Epithelial cell of esophagus (primary cell): ENCODE results near the gene WDFY3.

ENCODE experiments used
- DNase-seq: peaks from one replicate; pipeline ENCODE4 v3.0.0; 2010; ENCODE audit warnings: low read depth
- H3K4me3 ChIP-seq: 2 replicates; pipeline ENCODE4 v1.5.1; 2011; ENCODE audit warnings: mild to moderate bottlenecking, low read length, control low read depth
- TF ChIP-seq, protein P1 (sequence below): IDR thresholded peaks from 2 replicates; pipeline ENCODE4 v1.5.1; 2011; ENCODE audit warnings: low read depth, mild to moderate bottlenecking, low read length, control low read depth, inconsistent platforms; ENCODE audit not compliant: insufficient read depth; ENCODE audit errors: missing control alignments

WDFY3 gene

DNA sequence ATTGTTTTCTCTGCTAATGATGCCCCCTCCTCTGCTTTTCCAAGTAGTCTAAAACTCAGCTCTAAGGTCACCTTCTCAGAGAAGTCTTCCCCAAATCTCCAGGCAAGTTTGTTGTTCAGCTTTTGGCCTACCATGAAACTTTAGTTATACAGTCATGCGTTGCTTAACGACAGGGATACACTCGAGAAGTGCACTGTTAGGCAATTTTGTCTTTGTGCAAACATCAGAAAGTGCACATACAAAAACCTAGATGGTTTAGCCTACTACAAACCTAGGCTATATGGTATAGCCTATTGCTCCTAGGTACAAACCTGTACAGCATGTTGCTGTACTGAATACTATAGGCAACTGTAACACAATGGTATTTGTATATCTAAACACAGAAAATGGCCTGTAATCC lies 91.9 kb downstream of the WDFY3 start:
- TF ChIP-seq, protein P1, sequence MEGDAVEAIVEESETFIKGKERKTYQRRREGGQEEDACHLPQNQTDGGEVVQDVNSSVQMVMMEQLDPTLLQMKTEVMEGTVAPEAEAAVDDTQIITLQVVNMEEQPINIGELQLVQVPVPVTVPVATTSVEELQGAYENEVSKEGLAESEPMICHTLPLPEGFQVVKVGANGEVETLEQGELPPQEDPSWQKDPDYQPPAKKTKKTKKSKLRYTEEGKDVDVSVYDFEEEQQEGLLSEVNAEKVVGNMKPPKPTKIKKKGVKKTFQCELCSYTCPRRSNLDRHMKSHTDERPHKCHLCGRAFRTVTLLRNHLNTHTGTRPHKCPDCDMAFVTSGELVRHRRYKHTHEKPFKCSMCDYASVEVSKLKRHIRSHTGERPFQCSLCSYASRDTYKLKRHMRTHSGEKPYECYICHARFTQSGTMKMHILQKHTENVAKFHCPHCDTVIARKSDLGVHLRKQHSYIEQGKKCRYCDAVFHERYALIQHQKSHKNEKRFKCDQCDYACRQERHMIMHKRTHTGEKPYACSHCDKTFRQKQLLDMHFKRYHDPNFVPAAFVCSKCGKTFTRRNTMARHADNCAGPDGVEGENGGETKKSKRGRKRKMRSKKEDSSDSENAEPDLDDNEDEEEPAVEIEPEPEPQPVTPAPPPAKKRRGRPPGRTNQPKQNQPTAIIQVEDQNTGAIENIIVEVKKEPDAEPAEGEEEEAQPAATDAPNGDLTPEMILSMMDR = no peak
- no peak for DNase-seq
- no peak overlapping the region for H3K4me3 ChIP-seq

DNA sequence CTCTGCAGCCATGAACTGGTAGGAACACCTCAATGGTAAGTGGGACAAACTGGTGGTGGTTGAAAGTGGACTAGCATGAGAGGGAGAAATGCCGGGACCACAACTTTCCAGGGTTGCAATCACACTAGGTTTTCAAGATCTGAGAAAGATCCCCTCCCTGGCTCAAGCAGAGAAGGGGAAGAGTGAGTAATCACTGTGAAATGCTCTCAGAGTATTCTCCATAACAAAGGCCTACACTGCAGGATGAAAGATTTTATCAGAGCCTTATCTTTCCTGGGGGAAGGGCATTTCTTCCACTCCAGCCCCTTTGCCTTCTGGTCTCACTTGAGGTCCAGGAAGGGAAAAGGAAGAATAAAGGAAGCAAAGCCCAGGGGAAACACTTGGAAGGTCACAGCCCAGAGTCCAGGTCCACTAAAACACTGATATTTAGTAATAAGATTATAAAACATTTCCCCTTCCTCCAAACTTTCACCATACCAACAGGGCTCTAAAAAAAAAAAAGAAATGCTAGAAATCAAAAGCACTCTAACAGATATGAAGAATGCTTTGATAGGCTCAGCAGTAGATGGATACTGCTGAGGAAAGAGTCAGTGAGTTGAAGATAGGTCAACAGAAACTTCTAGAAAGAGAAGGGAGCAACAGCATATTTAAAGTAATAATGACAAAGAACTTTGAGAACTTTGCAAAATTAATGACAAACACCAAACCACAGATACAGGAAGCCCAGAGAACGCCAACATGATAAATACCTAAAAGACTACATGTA lies 95.9 kb downstream of the WDFY3 start:
- H3K4me3 ChIP-seq = no peak overlapping the region
- DNase-seq = peak; percentile 51
- TF ChIP-seq, protein P1 = no peak

DNA sequence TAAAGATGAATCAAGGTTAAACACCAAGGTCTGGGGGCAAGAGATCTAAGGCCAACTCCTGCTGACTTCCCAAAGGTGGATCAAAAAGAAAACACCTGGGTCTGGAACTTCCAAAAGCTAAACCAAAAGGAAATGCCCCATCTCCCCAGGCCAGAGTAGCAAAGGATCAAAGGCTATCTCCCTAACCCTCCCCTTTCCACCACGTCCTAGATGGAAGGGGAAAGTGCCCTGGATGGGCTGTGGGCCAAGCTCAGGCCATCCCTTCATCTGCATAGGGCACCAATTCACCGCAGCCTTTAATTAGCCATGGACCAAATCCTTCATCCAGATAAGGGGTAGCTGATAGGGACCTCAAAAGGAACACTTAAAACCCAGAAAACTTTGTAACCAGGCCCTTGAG lies 100.2 kb downstream of the WDFY3 start:
- no peak for DNase-seq
- TF ChIP-seq, protein P1 = no peak
- H3K4me3 ChIP-seq = no peak overlapping the region

DNA sequence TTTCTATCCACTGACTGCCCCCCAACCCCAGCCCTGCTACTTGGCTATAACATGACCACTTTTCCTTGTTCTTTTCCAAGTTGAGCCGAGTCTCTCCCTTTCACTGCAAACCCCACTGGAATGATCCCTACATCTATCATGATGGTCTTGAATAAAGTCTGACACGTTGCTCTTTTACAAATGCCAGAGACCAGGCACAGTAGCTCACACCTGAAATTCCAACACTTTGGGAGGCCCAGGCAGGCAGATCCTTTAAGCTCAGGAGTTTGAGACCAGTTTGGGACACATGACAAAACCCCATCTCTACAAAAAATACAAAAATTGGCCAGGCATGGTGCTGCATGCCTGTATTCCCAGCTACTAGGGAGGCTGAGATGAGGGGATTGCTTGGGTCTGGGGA lies 100.9 kb downstream of the WDFY3 start:
- no peak overlapping the region for H3K4me3 ChIP-seq
- no peak for DNase-seq
- TF ChIP-seq, protein P1 = no peak

DNA sequence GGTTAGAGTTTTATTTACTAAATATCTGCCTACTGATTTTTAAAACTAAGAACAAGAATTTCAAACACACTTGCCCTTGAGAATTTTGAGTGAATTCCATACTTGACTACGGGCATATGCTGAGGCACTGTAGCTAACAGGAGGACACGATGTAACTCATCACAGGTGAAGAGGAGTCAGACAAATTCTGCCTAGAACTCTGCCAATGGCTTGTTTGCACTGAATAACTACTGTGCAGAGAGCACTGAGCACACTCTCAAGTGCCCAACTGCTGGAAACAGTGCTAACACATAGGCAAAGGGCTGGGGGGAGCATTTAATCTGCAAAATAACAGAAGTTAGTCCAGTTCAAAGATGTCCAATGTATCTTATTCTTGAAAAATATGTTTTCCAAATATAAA lies 104.4 kb downstream of the WDFY3 start:
- DNase-seq = no peak
- TF ChIP-seq, protein P1 = no peak
- H3K4me3 ChIP-seq = no peak overlapping the region

DNA sequence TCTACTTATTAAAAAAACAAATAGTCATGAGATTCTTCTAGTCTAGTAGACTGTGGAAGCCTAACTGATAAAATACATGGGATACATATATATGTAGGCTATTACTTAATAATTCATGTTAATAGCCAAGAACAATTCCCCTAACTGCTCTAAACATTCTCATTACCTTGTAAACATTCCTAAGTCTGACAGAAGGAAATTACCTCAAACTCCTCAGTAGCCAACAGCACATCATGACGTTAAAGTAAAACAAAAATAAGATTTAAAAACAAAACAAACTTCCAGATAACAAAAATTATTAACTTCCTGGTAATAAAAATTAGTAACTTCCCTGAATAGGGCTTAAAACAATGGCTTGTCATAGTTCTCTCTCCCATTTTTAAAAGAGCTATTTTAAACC lies 109.2 kb downstream of the WDFY3 start:
- TF ChIP-seq, protein P1 = no peak
- no peak for DNase-seq
- H3K4me3 ChIP-seq = no peak overlapping the region

DNA sequence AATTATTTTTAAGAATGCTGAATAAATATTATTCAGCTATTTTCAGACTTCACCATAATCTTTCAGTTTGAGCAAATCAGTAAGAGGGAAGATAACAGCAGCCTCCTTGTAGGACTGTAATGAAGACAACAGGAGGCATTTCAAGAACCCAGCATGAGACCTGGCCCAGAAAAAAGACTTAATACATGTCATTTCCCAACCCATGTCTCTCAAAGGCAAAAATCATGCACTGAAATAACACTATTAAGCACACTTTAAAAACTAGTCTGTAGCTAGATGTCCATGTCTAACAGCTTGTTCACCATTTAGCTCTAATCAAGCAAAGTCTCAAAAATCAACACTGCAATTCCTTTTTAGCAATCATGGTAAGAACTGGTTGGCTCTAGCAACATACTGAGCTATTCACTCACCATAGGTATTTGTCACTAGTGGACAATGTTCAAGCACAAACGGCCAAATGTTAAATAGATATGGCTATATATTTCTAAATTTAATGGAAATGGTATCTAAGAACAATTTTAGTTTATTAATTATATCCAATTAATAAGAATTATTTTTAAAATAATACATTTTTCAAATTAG lies 109.9 kb downstream of the WDFY3 start:
- no peak overlapping the region for H3K4me3 ChIP-seq
- no peak for DNase-seq
- TF ChIP-seq, protein P1 = no peak
